CD4-positive, alpha-beta T cell treated with Interleukin-15 for 4 hours (primary cell): ENCODE data around the gene CNTNAP2.
"Not testable (repeated sequence)": the region's sequence is repeated elsewhere in the genome, so short reads cannot be mapped to it uniquely, and the experiment has no call there.

ENCODE experiments used
- DNase-seq: peaks from one replicate; pipeline ENCODE4 v3.0.0-alpha.2; 2020; ENCODE audit warnings: low spot score

CNTNAP2 gene

DNA sequence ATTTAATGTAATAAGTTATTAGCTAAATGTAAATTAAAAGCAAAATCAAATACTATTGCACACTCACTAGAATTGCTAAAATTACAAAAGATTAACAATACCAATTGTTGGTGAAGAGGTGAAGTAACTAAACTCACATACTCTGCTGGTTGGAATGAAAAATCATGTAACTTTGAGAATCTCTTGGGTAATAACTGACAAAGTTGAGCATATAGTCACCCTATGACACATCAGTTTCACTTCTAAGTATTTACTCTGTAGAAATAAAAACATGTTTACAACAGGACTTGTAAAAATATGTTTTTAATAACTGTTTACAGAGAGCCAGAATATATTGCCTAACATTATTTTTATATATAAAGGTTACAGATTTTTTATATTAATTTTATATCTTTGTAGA lies 33.6 kb downstream of the CNTNAP2 start:
- DNase-seq = no peak

DNA sequence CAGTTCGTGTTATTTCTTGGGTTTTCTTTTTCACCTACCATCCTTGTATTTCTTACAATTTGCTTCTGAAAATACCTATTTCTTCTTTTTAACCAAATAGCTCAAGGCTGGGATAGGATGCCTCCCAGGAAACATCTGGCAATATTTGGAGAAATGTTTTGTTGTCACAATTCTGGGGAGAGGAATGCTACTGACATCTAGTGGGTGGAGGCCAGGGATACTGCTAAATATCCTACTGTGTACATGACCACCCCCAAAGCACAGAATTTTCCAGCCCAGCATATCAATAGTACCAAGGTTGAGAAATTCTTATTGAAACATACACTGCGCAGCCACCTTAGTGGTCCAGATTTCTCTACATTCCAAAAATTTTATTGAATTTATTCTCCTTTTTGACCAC lies 55.5 kb downstream of the CNTNAP2 start:
- DNase-seq = no peak

DNA sequence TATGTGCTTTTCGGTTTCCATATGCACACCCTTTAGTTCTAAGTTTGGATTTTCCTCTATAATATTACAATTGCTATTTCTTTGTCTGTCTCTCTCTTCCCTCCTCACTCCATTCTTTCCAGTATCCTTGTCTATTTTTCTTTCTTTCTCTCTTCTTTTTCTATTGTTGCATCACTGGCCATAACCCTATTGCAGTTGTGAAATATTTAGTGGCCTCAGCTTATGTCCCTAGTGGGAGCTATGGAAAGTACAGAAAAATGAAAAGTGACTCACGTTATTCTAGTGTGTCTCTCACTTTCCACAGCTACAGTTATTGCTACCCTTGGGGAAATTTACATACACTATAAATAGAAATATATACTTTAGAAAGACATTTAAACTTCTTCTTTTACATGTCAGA lies 59.1 kb downstream of the CNTNAP2 start:
- DNase-seq = no peak

DNA sequence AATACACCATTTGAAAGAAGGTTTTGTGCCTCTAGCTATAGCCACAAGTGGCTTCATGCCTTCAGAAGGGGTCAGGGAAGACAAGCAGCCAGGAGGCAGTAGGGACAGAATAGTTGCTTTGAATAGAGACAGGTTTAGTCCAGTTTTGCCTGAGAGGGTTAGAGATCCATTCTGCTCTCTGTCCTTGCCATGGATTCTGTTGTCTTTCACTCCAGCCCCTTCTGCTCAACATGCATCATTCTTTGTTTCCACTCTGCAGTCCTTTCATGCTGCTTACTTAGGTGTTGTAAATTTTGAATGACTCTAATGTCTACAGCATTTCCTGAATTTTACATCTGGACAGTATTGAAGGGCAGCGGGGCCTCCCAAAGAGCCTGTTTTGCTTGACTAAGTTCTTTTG lies 60.3 kb downstream of the CNTNAP2 start:
- DNase-seq = no peak

DNA sequence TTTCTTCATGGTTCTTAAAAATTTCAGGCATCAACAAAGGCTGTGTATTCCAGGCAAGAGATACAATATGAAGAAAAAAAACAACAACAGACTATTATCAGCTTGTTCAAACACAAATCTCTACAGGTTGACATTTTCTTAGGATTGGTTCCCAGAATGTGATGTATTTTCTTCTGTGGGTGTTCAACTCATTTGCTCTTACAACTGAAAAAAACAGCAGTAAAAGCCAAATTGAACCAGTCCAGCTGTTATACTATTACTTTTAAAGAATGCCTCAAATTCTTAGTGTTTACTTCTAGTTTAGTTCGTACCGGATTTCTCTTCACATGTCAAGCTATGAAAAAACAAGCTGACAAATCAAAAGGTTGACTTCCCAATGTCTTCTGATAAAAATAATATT lies 60.7 kb downstream of the CNTNAP2 start:
- no peak for DNase-seq

DNA sequence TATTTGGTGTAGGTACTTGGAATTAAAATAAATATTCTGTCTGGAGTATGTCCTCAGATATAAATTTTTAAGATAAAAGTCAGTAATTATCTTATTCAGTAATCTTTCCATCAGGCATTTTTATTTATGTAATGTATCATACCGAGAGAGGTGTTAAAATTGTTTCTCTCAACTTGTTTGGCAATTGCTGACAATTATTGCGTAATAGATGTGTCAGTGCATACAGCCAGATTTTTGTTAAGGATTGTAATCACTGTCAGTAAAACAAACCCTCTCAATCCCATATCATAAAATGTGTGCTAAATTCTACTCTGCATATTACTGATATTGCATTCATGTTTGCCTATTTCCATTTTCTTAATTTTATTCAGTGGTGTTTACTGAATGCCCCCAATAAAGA lies 69.2 kb downstream of the CNTNAP2 start:
- no peak for DNase-seq

DNA sequence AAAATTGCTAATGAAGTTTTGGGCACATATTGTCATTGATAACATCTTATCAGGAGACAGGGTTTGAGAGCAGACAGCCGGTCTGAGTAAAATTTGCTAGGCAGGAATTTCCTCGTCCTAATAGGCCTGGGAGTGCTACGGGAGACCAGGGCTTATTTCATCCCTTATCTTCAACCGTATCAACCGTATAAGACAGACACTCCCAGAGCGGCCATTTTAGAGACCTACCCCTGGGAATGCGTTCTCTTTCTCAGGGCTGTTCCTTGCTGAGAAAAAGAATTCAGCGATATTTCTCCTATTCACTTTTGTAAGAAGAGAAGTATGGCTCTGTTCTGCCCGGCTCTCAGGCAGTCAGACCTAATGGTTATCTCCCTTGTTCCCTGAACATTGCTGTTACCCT lies 74.8 kb downstream of the CNTNAP2 start:
- not testable (repeated sequence) for DNase-seq

DNA sequence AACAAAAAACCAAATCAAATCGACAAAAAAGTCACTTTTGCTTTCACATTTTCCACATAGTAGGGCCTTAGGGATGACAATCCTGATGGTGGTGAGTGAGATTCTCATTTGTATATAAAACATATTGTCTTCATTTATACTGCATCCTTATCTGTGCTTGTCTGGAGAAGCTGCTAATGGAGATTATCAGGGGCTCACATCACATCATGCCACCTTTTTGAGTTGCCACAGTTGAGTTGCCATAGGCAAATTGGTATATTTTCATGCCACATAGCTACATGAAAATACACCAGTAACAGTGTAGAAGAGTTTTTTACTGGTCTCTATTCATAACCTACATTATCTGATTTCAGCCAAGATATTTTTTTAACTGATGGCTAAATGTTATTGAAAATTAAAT lies 85.3 kb downstream of the CNTNAP2 start:
- DNase-seq = no peak

DNA sequence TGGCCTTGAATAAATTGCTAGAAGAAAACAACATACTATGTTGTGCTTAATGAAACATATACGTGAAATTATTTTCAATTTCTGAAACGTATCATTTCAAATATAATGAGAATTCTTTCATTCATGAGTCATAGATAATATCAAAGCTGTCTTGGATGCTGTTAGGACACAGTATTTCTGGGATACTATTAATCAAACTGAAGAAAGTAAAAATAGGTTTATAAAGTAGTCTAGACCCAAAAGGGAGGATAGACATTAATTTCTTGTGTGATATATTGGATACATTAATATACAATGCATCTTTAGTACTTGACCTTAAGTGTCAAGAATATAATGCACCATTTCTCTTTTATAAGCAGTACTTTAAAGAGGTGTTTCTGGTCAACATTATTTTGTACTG lies 89.7 kb downstream of the CNTNAP2 start:
- no peak for DNase-seq

DNA sequence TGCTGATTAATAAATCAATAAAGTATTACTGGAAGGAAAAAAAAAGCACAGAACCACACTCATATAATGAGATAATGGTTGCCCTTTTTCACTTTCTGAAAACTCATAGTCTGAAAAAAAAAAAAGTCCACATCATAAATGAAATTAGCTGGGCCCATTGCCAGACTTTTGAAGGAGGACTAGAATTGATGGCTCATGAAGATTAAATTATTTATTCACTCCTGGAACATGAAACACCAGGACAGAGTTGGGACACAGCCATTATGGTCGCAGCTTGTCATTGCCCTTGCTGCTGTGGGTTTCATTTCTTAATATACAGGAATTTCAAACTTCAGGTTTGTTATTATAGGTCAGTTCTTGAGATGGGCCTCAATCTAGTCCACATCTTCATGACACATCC lies 91.9 kb downstream of the CNTNAP2 start:
- DNase-seq = no peak

DNA sequence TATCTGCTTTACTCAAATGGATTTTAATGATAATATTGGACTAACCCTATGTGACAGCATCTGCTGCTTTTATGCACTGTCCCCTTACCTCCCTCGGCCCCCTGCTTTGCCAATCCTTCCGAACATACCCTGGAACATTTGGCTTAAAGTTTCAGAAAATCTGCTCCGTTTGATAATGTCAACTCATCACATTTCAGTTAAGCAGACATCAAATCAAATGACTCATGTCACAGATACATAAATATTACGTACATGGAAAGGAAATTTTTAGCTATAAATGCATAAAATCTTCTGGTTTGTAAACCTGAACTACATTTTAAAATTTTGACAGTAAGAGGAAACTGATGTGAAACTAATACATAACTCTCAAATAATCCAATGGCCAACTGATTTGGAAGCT lies 98.2 kb downstream of the CNTNAP2 start:
- no peak for DNase-seq

DNA sequence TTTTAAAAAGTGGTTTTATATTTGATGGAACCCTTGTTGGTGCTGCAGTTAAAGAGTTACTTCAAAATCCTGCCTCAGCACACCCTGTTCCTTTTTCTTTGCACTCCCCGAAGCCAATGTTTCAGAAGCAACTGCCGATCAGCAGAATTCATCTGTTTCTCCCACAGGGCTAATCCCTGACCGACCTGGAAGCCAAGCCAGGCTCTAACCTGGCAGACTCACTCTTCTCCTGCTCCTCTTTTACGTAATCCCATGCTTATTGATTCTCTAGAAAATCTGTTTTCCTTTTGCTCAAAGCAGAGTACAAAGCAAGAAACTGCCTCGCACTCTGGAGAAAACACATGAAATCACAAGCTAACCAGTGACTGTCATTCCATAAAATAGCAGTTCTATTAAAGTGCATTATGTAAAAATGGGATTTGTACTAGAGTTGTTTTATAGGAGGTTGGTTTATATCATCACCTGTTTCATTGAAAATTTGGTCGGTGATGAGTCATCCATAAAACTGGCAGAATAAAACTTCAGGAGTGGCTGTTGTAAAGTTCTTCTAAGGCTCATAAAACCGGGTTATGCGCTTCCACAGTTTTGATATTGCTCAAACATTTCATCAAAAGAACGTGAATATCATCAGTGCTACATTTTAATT lies 99.9 kb downstream of the CNTNAP2 start:
- DNase-seq = no peak

DNA sequence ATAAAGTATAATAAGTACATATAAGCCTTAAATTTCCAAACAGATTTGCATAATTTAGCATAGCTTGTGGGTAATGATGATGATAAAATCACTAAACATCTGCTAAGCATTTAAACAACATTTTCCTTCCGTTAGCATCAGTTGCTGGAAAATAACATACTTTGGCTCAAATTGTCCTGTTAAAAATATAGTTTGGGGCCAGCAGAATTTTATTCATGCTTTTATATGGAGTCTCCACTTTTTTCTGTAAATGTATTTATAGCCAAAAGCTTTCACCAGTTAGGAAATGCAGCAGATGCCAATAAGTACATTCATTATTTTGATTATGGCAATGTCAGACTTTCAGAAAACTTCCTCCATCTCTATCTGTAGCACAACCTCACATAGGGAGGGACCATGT lies 107.2 kb downstream of the CNTNAP2 start:
- DNase-seq = no peak

DNA sequence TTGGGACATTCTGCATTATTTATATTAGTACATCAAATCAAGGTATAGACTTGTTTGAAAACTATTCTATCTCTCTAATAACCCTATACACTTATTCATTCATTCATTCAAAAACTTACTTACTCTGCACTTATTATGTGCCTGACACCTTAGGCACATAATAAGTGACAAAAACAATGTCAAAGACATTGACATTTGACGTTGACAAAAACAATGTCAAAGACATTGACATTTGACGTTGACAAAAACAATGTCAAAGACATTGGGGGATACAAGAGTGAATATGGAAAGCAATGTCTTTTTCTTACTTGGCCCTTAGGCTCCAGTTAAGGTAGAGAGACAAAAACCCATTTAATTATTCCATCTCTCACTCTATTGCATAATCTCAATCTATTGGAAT lies 116.0 kb downstream of the CNTNAP2 start:
- no peak for DNase-seq

DNA sequence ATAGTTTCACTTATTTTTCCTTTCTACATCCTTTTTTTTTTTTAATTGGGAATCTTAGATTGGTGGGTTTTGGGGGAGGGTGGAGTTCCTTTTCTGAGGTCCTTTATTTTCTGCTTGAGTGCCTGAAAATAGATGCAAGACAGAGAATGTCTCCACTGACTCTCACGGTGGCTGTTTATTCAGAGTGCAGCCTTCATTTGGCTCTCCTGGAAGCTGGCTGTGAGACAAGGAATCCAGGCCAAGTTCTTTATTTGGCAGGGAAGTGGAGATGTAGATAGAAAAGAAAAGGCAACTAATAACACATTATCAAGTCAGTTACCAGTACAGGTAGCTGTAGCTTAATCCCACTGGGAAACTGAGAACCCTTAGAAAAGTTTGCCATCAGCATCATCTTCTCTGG lies 118.6 kb downstream of the CNTNAP2 start:
- DNase-seq = no peak

DNA sequence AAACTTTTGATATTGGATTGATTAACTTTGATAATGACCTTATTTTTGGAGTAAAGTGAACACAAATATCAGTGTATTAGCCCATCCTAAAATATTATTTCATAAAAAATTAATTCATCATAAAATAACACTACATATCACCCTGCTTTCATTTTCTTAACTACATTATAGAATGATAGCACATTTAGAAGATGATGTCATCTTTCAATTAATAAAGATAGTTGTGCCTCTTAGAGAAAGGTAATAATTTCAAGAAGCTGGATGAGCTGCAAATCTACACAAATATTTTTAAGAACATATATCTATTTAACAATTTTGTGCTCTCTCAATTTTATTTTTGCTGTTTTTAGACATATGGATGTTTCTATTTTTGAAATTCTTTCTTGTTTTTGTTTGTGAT lies 126.1 kb downstream of the CNTNAP2 start:
- DNase-seq = no peak

DNA sequence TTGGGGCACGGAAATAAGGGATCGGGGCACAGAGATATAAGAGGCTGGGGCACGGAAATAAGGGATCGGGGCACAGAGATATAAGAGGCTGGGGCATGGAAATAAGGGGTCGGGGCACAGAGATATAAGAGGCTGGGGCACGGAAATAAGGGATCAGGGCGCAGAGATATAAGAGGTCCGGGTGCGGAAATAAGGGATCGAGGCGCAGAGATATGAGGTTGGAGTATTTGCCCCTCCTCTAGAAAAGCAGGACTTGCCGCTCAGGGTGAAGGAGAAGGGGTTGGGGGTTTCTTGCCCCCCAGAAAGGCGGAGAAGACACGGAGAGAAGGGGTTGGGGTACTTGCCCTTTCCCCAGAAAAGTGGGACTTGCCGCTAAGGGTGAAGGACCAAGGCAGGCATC lies 131.4 kb downstream of the CNTNAP2 start:
- not testable (repeated sequence) for DNase-seq

DNA sequence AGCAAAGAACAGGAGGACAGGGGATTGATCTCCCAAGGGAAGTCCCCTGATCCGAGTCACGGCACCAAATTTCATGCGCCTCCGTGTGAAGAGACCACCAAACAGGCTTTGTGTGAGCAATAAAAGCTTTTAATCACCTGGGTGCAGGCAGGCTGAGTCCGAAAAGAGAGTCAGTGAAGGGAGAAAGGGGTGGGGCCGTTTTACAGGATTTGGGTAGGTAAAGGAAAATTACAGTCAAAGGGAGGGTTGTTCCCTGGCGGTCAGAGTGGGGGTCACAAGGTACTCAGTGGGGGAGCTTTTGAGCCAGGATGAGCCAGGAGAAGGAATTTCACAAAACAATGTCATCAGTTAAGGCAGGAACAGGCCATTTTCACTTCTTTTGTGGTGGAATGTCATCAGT lies 132.1 kb downstream of the CNTNAP2 start:
- DNase-seq = not testable (repeated sequence)

DNA sequence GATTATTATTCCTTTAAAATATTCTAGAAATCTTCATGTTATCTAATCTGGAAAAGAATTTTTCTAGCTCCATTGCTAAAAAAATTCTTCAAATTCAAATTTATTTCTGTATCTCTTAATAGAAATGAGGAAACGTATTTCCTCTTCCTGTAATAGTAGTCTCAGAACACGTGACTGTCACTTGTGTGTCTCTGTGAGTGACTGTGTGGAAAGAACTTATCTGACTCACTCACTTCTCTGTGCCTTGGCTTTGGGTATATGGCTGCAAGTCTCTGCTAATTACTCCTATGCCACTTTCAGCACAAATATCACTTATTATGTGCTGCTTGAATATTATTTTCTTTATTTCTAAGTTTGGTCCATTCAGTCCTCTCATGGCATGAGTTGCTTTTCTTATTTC lies 132.7 kb downstream of the CNTNAP2 start:
- DNase-seq = no peak

DNA sequence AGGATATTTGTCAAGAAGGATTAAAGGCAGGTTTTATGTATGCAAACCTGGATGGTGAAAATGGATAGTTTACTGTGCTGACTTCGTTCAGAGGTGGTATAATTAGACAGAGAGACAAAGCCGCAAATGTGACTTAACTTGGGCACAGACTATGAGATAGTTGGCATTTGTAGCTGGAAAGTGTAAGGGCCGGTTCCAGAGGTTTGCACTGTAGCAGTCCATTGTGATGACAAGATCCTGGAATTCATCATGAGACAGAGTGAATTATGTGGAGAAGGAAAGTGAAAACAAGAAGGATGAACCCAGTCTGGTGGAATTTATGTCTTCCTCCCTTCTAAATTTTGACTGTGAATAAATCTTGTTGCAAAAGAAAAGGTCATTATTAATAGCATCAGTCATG lies 139.0 kb downstream of the CNTNAP2 start:
- no peak for DNase-seq

DNA sequence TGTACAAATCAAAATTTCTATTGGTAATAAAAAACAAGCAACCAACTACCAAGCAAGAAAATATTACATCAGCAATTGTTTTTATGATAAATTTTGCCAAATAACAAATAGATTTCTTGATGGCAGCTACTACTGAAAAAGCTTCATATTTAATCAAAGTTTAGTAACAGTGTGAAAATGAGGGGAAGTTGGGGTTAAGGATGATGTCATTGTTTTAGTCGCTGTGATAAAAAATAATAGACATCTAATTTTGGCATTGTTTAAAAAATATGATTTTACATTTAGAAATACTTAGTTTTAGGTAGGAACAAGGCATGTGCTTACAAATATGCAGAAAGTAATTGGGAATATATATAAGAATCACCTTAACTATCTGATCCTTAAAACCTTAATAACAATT lies 145.9 kb downstream of the CNTNAP2 start:
- DNase-seq = no peak

DNA sequence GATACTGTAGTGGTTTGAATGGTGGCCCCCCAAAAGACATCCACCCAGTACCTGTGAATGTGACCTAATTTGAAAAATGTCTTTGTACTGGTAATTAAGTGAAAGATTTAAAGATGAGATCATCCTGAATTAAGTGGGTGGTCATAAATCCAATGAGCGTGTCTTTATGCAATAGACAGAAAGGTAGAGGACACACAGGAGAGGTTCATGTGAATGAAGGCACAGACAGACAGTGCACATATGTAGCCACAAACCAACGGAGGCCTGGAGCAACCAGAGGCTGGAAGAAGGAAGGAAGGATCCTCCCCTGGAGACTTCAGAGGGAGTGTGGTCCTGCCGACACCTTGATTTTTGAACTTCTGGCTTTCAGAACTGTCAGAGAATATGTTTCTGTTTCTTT lies 160.3 kb downstream of the CNTNAP2 start:
- no peak for DNase-seq

DNA sequence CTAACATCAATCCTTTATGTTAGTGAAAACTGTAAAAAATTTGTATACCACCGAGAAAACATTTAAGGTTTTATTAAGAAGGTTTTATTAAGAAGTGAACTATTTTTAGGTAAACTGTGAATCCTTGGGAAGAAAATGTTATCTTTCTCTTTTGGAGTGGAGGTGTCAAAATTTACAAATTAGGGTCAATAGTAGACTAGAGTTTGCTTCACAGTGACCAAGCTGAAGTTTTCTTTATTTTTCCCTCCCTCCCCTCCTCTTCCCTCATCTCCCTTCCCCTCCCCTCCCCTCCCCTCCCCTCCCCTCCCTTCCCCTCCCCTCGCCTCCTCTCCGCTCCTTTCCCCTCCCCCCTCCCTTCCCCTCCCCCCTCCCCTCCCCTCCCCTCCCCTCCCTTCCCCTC lies 168.8 kb downstream of the CNTNAP2 start:
- DNase-seq = no peak

DNA sequence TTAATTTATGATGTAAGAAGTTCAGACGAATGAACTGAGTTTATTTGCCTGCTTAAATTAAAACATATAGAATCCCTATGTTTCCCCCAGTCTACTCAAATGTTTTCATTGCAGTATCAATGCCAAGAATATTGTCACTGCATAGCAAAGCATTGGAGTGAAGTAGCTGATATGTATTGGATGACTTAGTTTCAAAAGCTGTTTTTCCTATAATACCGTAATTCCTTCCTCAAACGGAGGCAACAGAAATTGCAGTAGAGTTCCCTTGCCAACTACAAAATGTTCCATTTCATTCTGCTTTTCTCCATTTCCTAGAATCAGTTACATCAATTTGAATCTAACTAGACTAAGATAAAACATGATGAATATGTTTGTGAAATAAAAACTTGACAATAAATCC lies 174.1 kb downstream of the CNTNAP2 start:
- no peak for DNase-seq

DNA sequence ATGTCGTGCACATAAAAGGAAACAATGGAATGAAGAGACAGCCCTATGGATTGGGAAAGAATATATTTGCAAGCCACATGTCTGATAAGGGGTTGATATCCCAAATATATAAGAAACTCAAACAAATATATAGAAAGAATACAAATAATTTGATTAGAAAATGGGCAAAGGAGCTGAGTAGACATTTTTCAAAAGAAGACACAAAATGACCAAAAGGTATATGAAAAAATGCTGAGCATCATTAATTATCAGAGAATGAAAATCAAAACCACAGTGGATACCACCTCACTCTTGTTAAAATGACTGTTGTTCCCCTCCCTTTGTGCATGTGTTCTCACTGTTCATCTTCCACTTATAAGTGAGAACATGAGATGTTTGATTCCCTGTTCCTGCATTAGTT lies 175.3 kb downstream of the CNTNAP2 start:
- no peak for DNase-seq
